ENCODE results near the gene CTNNA3. TPM values are rescaled to one million over a fixed set of nuclear protein-coding genes. Genes with fewer than 3 reads are reported as not detected.

CTNNA3 gene
- total and polyA plus RNA-seq, 2 donors from 2014 or later: 0.45 to 0.72 TPM

- H3K4me3 ChIP-seq (ENCODE audit: low read length in 3 of 3): no peak overlapping the region
- intact Hi-C loops (cut with DNase I): no loop called here
- H3K9me3 ChIP-seq (ENCODE audit: control insufficient read depth in 2 of 3, insufficient read depth in 1 of 3, low read length in 3 of 3): no peaks in the 10 kb centered on the region
- no peak overlapping the region for H3K27ac ChIP-seq (ENCODE audit: low read depth in 2 of 2, low read length in 2 of 2)
- H3K27me3 ChIP-seq (ENCODE audit: control insufficient read depth, insufficient read depth, low read length): no peaks in the 10 kb centered on the region
- no peak overlapping the region for H3K9ac ChIP-seq (ENCODE audit: low read length in 3 of 3)
- FAIRE-seq (no peak), DNase-seq (no peak)
- TF ChIP-seq CTCF (IDR thresholded peaks at IDR 0.05; ENCODE audit: borderline replicate concordance, extremely low read depth, insufficient read depth): no peak
- H3K4me1 ChIP-seq (ENCODE audit: control insufficient read depth in 2 of 3, insufficient read depth in 2 of 3, low read depth in 1 of 3, low read length in 3 of 3): peaks cover 0 to 2% (median 0%) of the 10 kb centered on the region in 3 donors
- no peaks in the 10 kb centered on the region for H3K36me3 ChIP-seq (ENCODE audit: control insufficient read depth in 2 of 3, insufficient read depth in 3 of 3, low read length in 3 of 3)
Measured at GRCh38 chr10:66713387-66713786, 982.6 kb downstream of the CTNNA3 start.

GRCh38 chr10:66698069-66698468 lies 997.9 kb downstream of the CTNNA3 start:
- DNase-seq (no peak), FAIRE-seq (no peak)
- Histone ChIP-seq H3K9ac (ENCODE audit: low read length in 3 of 3) (no peak overlapping the region), H3K36me3 (ENCODE audit: control insufficient read depth in 2 of 3, insufficient read depth in 3 of 3, low read length in 3 of 3) (no peaks in the 10 kb centered on the region), H3K9me3 (ENCODE audit: control insufficient read depth in 2 of 3, insufficient read depth in 1 of 3, low read length in 3 of 3) (no peaks in the 10 kb centered on the region), H3K4me3 (ENCODE audit: low read length in 3 of 3) (no peak overlapping the region), H3K27me3 (ENCODE audit: control insufficient read depth, insufficient read depth, low read length) (no peaks in the 10 kb centered on the region), H3K27ac (ENCODE audit: low read depth in 2 of 2, low read length in 2 of 2) (no peak overlapping the region), H3K4me1 (ENCODE audit: control insufficient read depth in 2 of 3, insufficient read depth in 2 of 3, low read depth in 1 of 3, low read length in 3 of 3) (no peaks in the 10 kb centered on the region)
- no peak for TF ChIP-seq CTCF (IDR thresholded peaks at IDR 0.05; ENCODE audit: borderline replicate concordance, extremely low read depth, insufficient read depth)
- intact Hi-C loops (cut with DNase I): no loop called here

- no peak for TF ChIP-seq CTCF (IDR thresholded peaks at IDR 0.05; ENCODE audit: borderline replicate concordance, extremely low read depth, insufficient read depth)
- no peak for FAIRE-seq
Measured at GRCh38 chr10:66695046-66695445, 1000.9 kb downstream of the CTNNA3 start.

GRCh38 chr10:66684581-66684980 lies 1011.4 kb downstream of the CTNNA3 start:
- H3K4me1 ChIP-seq (ENCODE audit: control insufficient read depth in 2 of 3, insufficient read depth in 2 of 3, low read depth in 1 of 3, low read length in 3 of 3): no peaks in the 10 kb centered on the region
- H3K9ac ChIP-seq (ENCODE audit: low read length in 3 of 3): no peak overlapping the region
- FAIRE-seq (no peak), DNase-seq (no peak)
- no peak overlapping the region for H3K4me3 ChIP-seq (ENCODE audit: low read length in 3 of 3)
- intact Hi-C loops (cut with DNase I): no loop called here
- no peaks in the 10 kb centered on the region for H3K36me3 ChIP-seq (ENCODE audit: control insufficient read depth in 2 of 3, insufficient read depth in 3 of 3, low read length in 3 of 3)
- no peaks in the 10 kb centered on the region for H3K27me3 ChIP-seq (ENCODE audit: control insufficient read depth, insufficient read depth, low read length)
- no peak for TF ChIP-seq CTCF (IDR thresholded peaks at IDR 0.05; ENCODE audit: borderline replicate concordance, extremely low read depth, insufficient read depth)
- no peaks in the 10 kb centered on the region for H3K9me3 ChIP-seq (ENCODE audit: control insufficient read depth in 2 of 3, insufficient read depth in 1 of 3, low read length in 3 of 3)
- no peak overlapping the region for H3K27ac ChIP-seq (ENCODE audit: low read depth in 2 of 2, low read length in 2 of 2)

More at GRCh38 chr10:66695046-66695445, 1000.9 kb downstream of the CTNNA3 start:
- Histone ChIP-seq H3K27me3 (ENCODE audit: control insufficient read depth, insufficient read depth, low read length) (no peaks in the 10 kb centered on the region), H3K9ac (ENCODE audit: low read length in 3 of 3) (no peak overlapping the region), H3K4me1 (ENCODE audit: control insufficient read depth in 2 of 3, insufficient read depth in 2 of 3, low read depth in 1 of 3, low read length in 3 of 3) (no peaks in the 10 kb centered on the region), H3K9me3 (ENCODE audit: control insufficient read depth in 2 of 3, insufficient read depth in 1 of 3, low read length in 3 of 3) (no peaks in the 10 kb centered on the region), H3K4me3 (ENCODE audit: low read length in 3 of 3) (no peak overlapping the region), H3K27ac (ENCODE audit: low read depth in 2 of 2, low read length in 2 of 2) (no peak overlapping the region), H3K36me3 (ENCODE audit: control insufficient read depth in 2 of 3, insufficient read depth in 3 of 3, low read length in 3 of 3) (no peaks in the 10 kb centered on the region)
- DNase-seq: no peak
- intact Hi-C loops (cut with DNase I): no loop called here

All from kidney (tissue), 14 donors.